GM12878 (cell line): ENCODE measurements around the gene INHBC. TPM values are rescaled to one million over a fixed set of nuclear protein-coding genes. Genes with fewer than 3 reads are reported as not detected.

Experiments used
- ATAC-seq: fragments of 200-7000 bp; cut with Tn5 transposase; 3 replicates; pipeline ENCODE4 v1.9.1; 2020; ENCODE audit warnings: mild to moderate bottlenecking, moderate library complexity
- BruUV-seq: library from RNA; stranded (reverse); fragments of 400-500 nt; replicated peaks from 2 replicates; lab custom pipeline; 2021; lab: Mats Ljungman, UMichigan
- CTCF ChIA-PET: fragments of 300-600 bp; sonication (Branson Sonifier 250); formaldehyde crosslinking; extraction: SDS; loops from one replicate; lab custom pipeline; 2021; ENCODE audit warnings: inconsistent platforms; lab: Yijun Ruan, JAX
- POLR2A ChIA-PET: fragments of 350-600 bp; formaldehyde crosslinking; extraction: SDS; loops from one replicate; lab custom pipeline; 2021; ENCODE audit warnings: inconsistent platforms; lab: Charles Lee
- RAD21 ChIA-PET: fragments of 300-600 bp; sonication (Branson Sonifier 250); formaldehyde crosslinking; loops from one replicate; lab custom pipeline; 2023; ENCODE audit warnings: antibody characterized with exemption; ENCODE audit not compliant: unreplicated experiment; lab: Charles Lee
- SMC1A ChIA-PET: fragments of 300-600 bp; sonication (Branson Sonifier 250); formaldehyde crosslinking; loops from one replicate; lab custom pipeline; 2023; ENCODE audit not compliant: unreplicated experiment, uncharacterized antibody; lab: Charles Lee
- DNase-seq: peaks from one replicate; pipeline ENCODE4 v3.0.0-alpha.2; 2011; ENCODE audit warnings: low read depth, low spot score
- FAIRE-seq: peaks from 3 replicates; lab custom pipeline; 2011; peaks lifted over from hg19 to GRCh38; lab: Jason Lieb, UNC
- H2AFZ ChIP-seq: 2 replicates; pipeline ENCODE4 v1.6.0; 2011; ENCODE audit warnings: low read depth, low read length, control low read depth; ENCODE audit not compliant: control insufficient read depth
- H3K27ac ChIP-seq: 2 replicates; pipeline ENCODE4 v1.5.1; 2011; ENCODE audit warnings: control low read depth; ENCODE audit not compliant: control insufficient read depth, insufficient read depth
- H3K27me3 ChIP-seq, 2 experiments: replicated peaks in 1 of 2; 2 replicates each; pipeline versions ENCODE4 v1.6.0 to v1.6.1; 2011; ENCODE audit warnings: low read length in 1 of 2; ENCODE audit not compliant: control insufficient read depth in 2 of 2, insufficient read depth in 2 of 2
- H3K36me3 ChIP-seq, 2 experiments: 2 replicates each; pipeline ENCODE4 v1.5.1; 2011; ENCODE audit warnings: low read length in 1 of 2; ENCODE audit not compliant: control insufficient read depth in 2 of 2, insufficient read depth in 2 of 2
- H3K4me1 ChIP-seq: 2 replicates; pipeline ENCODE4 v1.6.1; 2011; ENCODE audit warnings: mild to moderate bottlenecking, low read length, moderate library complexity, mixed read lengths; ENCODE audit not compliant: control insufficient read depth, insufficient read depth
- H3K4me2 ChIP-seq: 2 replicates; pipeline ENCODE4 v1.6.0; 2011; ENCODE audit warnings: control low read depth; ENCODE audit not compliant: control insufficient read depth, insufficient read depth
- H3K4me3 ChIP-seq: fragments of 200-600 bp; sonication (generic); 2 replicates; pipeline ENCODE4 v1.5.1; 2016
- H3K79me2 ChIP-seq: 2 replicates; pipeline ENCODE4 v1.6.0; 2011; ENCODE audit warnings: low read length; ENCODE audit not compliant: control insufficient read depth, insufficient read depth
- H3K9ac ChIP-seq: 2 replicates; pipeline ENCODE4 v1.8.0; 2011; ENCODE audit warnings: low read length, control low read depth, mixed read lengths; ENCODE audit not compliant: control insufficient read depth, insufficient read depth
- H3K9me3 ChIP-seq: replicated peaks from 3 replicates; pipeline ENCODE4 v1.5.1; 2011; ENCODE audit warnings: mild to moderate bottlenecking, low read length; ENCODE audit not compliant: control insufficient read depth, insufficient read depth
- H4K20me1 ChIP-seq: 2 replicates; pipeline ENCODE4 v1.6.0; 2011; ENCODE audit not compliant: control insufficient read depth, insufficient read depth
- BRCA1 ChIP-seq: IDR thresholded peaks from 2 replicates; pipeline ENCODE4 v1.6.1; 2011; ENCODE audit warnings: low read depth, low read length, improper control_type of control experiment
- E2F8 ChIP-seq: fragments of 450-650 bp; IDR thresholded peaks from 2 replicates; pipeline ENCODE4 v1.6.1; 2018; ENCODE audit warnings: mild to moderate bottlenecking, low read depth, moderate library complexity; ENCODE audit not compliant: partially characterized antibody
- PAX5 ChIP-seq: IDR thresholded peaks from 2 replicates; pipeline ENCODE4 v1.6.1; 2011; ENCODE audit warnings: low read depth, low read length, borderline replicate concordance
- POLR2AphosphoS5 ChIP-seq: IDR thresholded peaks from 2 replicates; pipeline ENCODE4 v1.6.1; 2011; ENCODE audit warnings: mild to moderate bottlenecking, low read length, inconsistent platforms
- SMAD1 ChIP-seq: fragments of 450-650 bp; IDR thresholded peaks from 2 replicates; pipeline ENCODE4 v1.6.1; 2018; ENCODE audit warnings: mild to moderate bottlenecking, low read depth; ENCODE audit not compliant: partially characterized antibody
- SMAD5 ChIP-seq: IDR thresholded peaks from 2 replicates; pipeline ENCODE4 v1.6.1; 2016; ENCODE audit warnings: antibody characterized with exemption, low read depth
- SMC3 ChIP-seq: IDR thresholded peaks from 2 replicates; pipeline ENCODE4 v1.6.1; 2011; ENCODE audit warnings: low read length, improper control_type of control experiment, borderline replicate concordance
- SUZ12 ChIP-seq: fragments of 200-600 bp; sonication (generic); IDR thresholded peaks from one replicate; pipeline ENCODE4 v1.6.1; 2018; ENCODE audit warnings: antibody characterized with exemption, mild to moderate bottlenecking; ENCODE audit not compliant: unreplicated experiment
- ZNF24 ChIP-seq: fragments of 450-650 bp; IDR thresholded peaks from 2 replicates; pipeline ENCODE4 v1.6.1; 2017; ENCODE audit warnings: antibody characterized with exemption, mild to moderate bottlenecking
- WGBS: methylation state at CpG from one replicate; pipeline ENCODE4 v1.1.6; 2016; ENCODE audit warnings: low lambda C conversion rate; ENCODE audit not compliant: insufficient replicate concordance, insufficient coverage; ENCODE audit errors: missing lambda C conversion rate; 5-methylcytosine and 5-hydroxymethylcytosine counted together
- in situ Hi-C: fragments of 300-500 bp; cut with MboI; formaldehyde crosslinking; loops from 9 replicates; pipeline ENCODE4 v1.14.3; 2018; ENCODE audit warnings: mixed read lengths
- intact Hi-C: fragments of 100-400 bp; cut with micrococcal nuclease; formaldehyde crosslinking; loops from one replicate; pipeline ENCODE4 v1.14.2; 2022; ENCODE audit not compliant: unreplicated experiment
- polyA plus RNA-seq, 11 experiments: library from polyadenylated mRNA; depleted of rRNA in 4 of 11; unstranded in 6 of 11; stranded (reverse) in 5 of 11; fragments of >200 nt; fragmentation: Nextera tagmentation in 4 of 11; fragmentation: Illumina TruSeq in 1 of 11; extraction: Ambion mirVana in 4 of 11; extraction: Trizol in 1 of 11; gene quantifications; 1 replicate in 1 of 11; 2 replicates in 10 of 11; pipeline versions ENCODE4 v1.2.1 to v1.2.3, GENCODE V29; 2011 to 2016; ENCODE audit warnings: inconsistent platforms in 2 of 11, missing spikeins in 2 of 11, low read depth in 1 of 11
- total RNA-seq, 4 experiments: library from RNA; depleted of rRNA in 3 of 4; stranded (reverse); fragments of >200 nt in 3 of 4; fragmentation: Illumina TruSeq in 1 of 4; extraction: Trizol in 1 of 4; gene quantifications; 2 replicates each; pipeline versions ENCODE4 v1.2.1 to v1.2.3, GENCODE V29; 2013 to 2021

Gene INHBC
- total and polyA plus RNA-seq, 10 of the 15 experiments (the other 5 are each of a cell fraction or from before 2014, with no cell fraction given), result 0.04 to 0.22 (median 0.13) TPM; not detected in 5

GRCh38 chr12:57390174-57390573 lies 44.4 kb upstream of the INHBC start:
- DNase-seq, result no peak
- Histone ChIP-seq H3K4me1 (no peaks in the 10 kb centered on the region), H3K4me3 (no peak overlapping the region), H4K20me1 (no peaks in the 10 kb centered on the region), H3K79me2 (no peaks in the 10 kb centered on the region), H3K27me3 (no peaks in the 10 kb centered on the region), H3K9me3 (no peaks in the 10 kb centered on the region), H2AFZ (no peak overlapping the region), H3K4me2 (no peak overlapping the region), H3K27ac (no peak overlapping the region), H3K9ac (no peak overlapping the region), H3K36me3 (no peaks in the 10 kb centered on the region; a peak in 2 of 4 replicates)
- SMC1A ChIA-PET, result interaction anchor here (1.3 to 1.5 kb wide), 2 partner anchors 40 to 83 kb away, joined by 3 to 4 read pairs; no protein-coding TSS in a partner anchor
- TF ChIP-seq BRCA1 (no peak), POLR2AphosphoS5 (no peak)
- in situ Hi-C loops, result no loop called here
- CTCF ChIA-PET, result interaction anchor here (1.2 to 1.8 kb wide), 3 partner anchors 15 to 62 kb away, joined by 3 to 7 read pairs (median 5); no protein-coding TSS in a partner anchor
- no TSS peak for BruUV-seq
- 97% methylated on average over 2 of the region's 2 CpGs for WGBS
- intact Hi-C loops, result no loop called here
- no peak for ATAC-seq
- no peak for FAIRE-seq
- RAD21 ChIA-PET, result interaction anchor here (0.9 to 1.9 kb wide), 2 partner anchors 62 to 439 kb away, joined by 3 to 7 read pairs; no protein-coding TSS in a partner anchor
- POLR2A ChIA-PET, result interaction anchor here (0.6 to 1.2 kb wide), 2 partner anchors 11 to 38 kb away, joined by 3 to 7 read pairs; no protein-coding TSS in a partner anchor

DNA sequence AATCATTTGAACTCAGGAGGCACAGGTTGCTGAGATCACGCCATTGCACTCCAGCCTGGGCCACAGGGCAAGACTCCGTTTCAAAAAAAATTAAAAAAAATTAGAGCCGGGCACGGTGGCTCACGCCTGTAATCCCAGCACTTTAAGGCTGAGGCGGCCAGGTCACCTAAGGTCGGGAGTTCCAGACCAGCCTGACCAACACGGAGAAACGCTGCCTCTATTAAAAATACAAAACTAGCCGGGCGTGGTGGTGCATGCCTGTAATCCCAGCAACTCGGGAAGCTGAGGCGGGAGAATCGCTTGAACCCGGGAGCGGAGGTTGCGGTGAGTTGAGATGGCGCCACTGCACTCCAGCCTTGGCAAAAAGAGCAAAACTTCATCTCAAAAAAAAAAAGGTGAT lies 39.5 kb upstream of the INHBC start:
- H2AFZ ChIP-seq, result no peak overlapping the region
- WGBS, result 94% methylated on average over 18 of the region's 18 CpGs
- DNase-seq, result no peak
- no peak overlapping the region for H3K4me2 ChIP-seq
- ChIA-PET POLR2A (no interaction called here), SMC1A (no interaction called here), RAD21 (no interaction called here), CTCF (no interaction called here)
- no TSS peak for BruUV-seq
- H3K36me3 ChIP-seq, result no peaks in the 10 kb centered on the region; a peak in 2 of 4 replicates
- H4K20me1 ChIP-seq, result no peaks in the 10 kb centered on the region
- no peaks in the 10 kb centered on the region for H3K27me3 ChIP-seq
- H3K9ac ChIP-seq, result no peak overlapping the region
- H3K4me3 ChIP-seq, result no peak overlapping the region
- H3K79me2 ChIP-seq, result no peaks in the 10 kb centered on the region
- ATAC-seq, result no peak
- in situ Hi-C loops, result no loop called here
- TF ChIP-seq SUZ12, result no peak
- no peak for TF ChIP-seq SMAD5
- no peak for TF ChIP-seq ZNF24
- no peak for TF ChIP-seq SMAD1
- TF ChIP-seq SMC3, result no peak
- TF ChIP-seq E2F8, result no peak
- no peak for TF ChIP-seq PAX5
- intact Hi-C loops, result no loop called here
- H3K9me3 ChIP-seq, result no peaks in the 10 kb centered on the region
- FAIRE-seq, result no peak
- H3K27ac ChIP-seq, result no peak overlapping the region
- H3K4me1 ChIP-seq, result no peaks in the 10 kb centered on the region
